Endothelial cell of umbilical vein (primary cell): ENCODE measurements around the gene SPATA1. TPM values are rescaled to one million over a fixed set of nuclear protein-coding genes. Genes with fewer than 3 reads are reported as not detected.

ENCODE experiments used
- BruUV-seq: library from RNA; stranded (reverse); fragments of 400-500 nt; replicated peaks from 2 replicates; lab custom pipeline; 2021; lab: Mats Ljungman, UMichigan
- CTCF ChIA-PET: fragments of 300-600, 350-600 bp; sonication (Branson Sonifier 250); formaldehyde crosslinking; loops from one replicate; lab custom pipeline; 2021; ENCODE audit warnings: antibody characterized with exemption, inconsistent platforms; lab: Charles Lee
- POLR2A ChIA-PET: fragments of 300-600, 350-600 bp; sonication (Branson Sonifier 250); formaldehyde crosslinking; loops from one replicate; lab custom pipeline; 2021; ENCODE audit warnings: antibody characterized with exemption, inconsistent platforms; lab: Charles Lee
- DNase-seq: peaks from one replicate; pipeline ENCODE4 v3.0.0-alpha.2; 2011; ENCODE audit warnings: low read depth, low spot score
- FAIRE-seq: peaks from 2 replicates; lab custom pipeline; 2011; peaks lifted over from hg19 to GRCh38; lab: Jason Lieb, UNC
- H2AFZ ChIP-seq: 2 replicates; pipeline ENCODE4 v1.6.0; 2012; ENCODE audit warnings: low read depth, low read length, control low read depth, inconsistent platforms
- H3K27ac ChIP-seq: 2 replicates; pipeline ENCODE4 v1.5.1; 2011; ENCODE audit warnings: low read depth, mild to moderate bottlenecking, control low read depth, low read length, moderate library complexity; ENCODE audit not compliant: insufficient read depth
- H3K27me3 ChIP-seq, 2 experiments: 2 replicates each; pipeline versions ENCODE4 v1.6.0 to v1.6.1; 2011; ENCODE audit warnings: low read length in 2 of 2, mixed read lengths in 1 of 2; ENCODE audit not compliant: control insufficient read depth in 2 of 2, insufficient read depth in 2 of 2
- H3K36me3 ChIP-seq, 2 experiments: 2 replicates in 1 of 2; 3 replicates in 1 of 2; pipeline ENCODE4 v1.5.1; 2011; ENCODE audit warnings: low read length in 2 of 2, mild to moderate bottlenecking in 1 of 2, moderate library complexity in 1 of 2; ENCODE audit not compliant: control insufficient read depth in 2 of 2, insufficient read depth in 2 of 2; ENCODE audit errors: extremely low read depth in 1 of 2
- H3K4me1 ChIP-seq: 3 replicates; pipeline ENCODE4 v1.5.1; 2011; ENCODE audit warnings: mild to moderate bottlenecking, low read length; ENCODE audit not compliant: control insufficient read depth, insufficient read depth; ENCODE audit errors: extremely low read depth
- H3K4me2 ChIP-seq: 2 replicates; pipeline ENCODE4 v1.6.1; 2011; ENCODE audit warnings: low read length, control low read depth, mixed read lengths; ENCODE audit not compliant: insufficient read depth
- H3K4me3 ChIP-seq, 3 experiments: fragments of 200-600 bp in 1 of 3; sonication (generic), shearing (Covaris generic) in 1 of 3; replicated peaks in 1 of 3; 2 replicates each; pipeline ENCODE4 v1.5.1; 2011 to 2016; ENCODE audit warnings: control low read depth in 3 of 3, low read length in 3 of 3, mild to moderate bottlenecking in 2 of 3, inconsistent platforms in 1 of 3, low read depth in 1 of 3, moderate library complexity in 1 of 3; ENCODE audit not compliant: insufficient read depth in 1 of 3
- H3K79me2 ChIP-seq: 2 replicates; pipeline ENCODE4 v1.6.0; 2012; ENCODE audit warnings: low read length, inconsistent platforms; ENCODE audit not compliant: control insufficient read depth, insufficient read depth
- H3K9ac ChIP-seq: replicated peaks from 2 replicates; pipeline ENCODE3; 2011; ENCODE audit warnings: low read length, control low read depth; ENCODE audit not compliant: insufficient read depth; ENCODE audit errors: extremely low read depth
- H3K9me1 ChIP-seq: replicated peaks from 3 replicates; pipeline ENCODE4 v1.6.0; 2011; ENCODE audit warnings: mild to moderate bottlenecking, low read length; ENCODE audit not compliant: control insufficient read depth, insufficient read depth; ENCODE audit errors: extremely low read depth
- H3K9me3 ChIP-seq: replicated peaks from 2 replicates; pipeline ENCODE4 v1.5.1; 2012; ENCODE audit warnings: low read length, inconsistent platforms; ENCODE audit not compliant: control insufficient read depth, insufficient read depth
- H4K20me1 ChIP-seq: replicated peaks from 2 replicates; pipeline ENCODE3; 2011; ENCODE audit warnings: mild to moderate bottlenecking, low read length; ENCODE audit not compliant: control insufficient read depth, insufficient read depth; ENCODE audit errors: extremely low read depth
- EZH2 ChIP-seq: IDR thresholded peaks from 2 replicates; pipeline ENCODE4 v1.6.1; 2012; ENCODE audit warnings: borderline replicate concordance, low read depth, mild to moderate bottlenecking, moderate library complexity, low read length, inconsistent platforms; ENCODE audit not compliant: severe bottlenecking
- GATA2 ChIP-seq: IDR thresholded peaks from 2 replicates; pipeline ENCODE4 v1.7.0; 2011; ENCODE audit warnings: low read depth, mild to moderate bottlenecking, moderate library complexity, mixed read lengths, low read length; ENCODE audit not compliant: insufficient read length, insufficient read depth
- MYC ChIP-seq: IDR thresholded peaks from one replicate; pipeline ENCODE4 v1.6.1; 2011; ENCODE audit warnings: mild to moderate bottlenecking, low read depth, low read length
- POLR2A ChIP-seq: IDR thresholded peaks from 2 replicates; pipeline ENCODE4 v1.6.1; 2012; ENCODE audit warnings: low read depth, mild to moderate bottlenecking, control low read depth, low read length
- POLR2AphosphoS5 ChIP-seq: IDR thresholded peaks from 2 replicates; pipeline ENCODE4 v1.6.1; 2012; ENCODE audit warnings: low read depth, mild to moderate bottlenecking, control low read depth, low read length, moderate library complexity; ENCODE audit not compliant: insufficient read depth
- dilution Hi-C: fragments of 300-500 bp; cut with MboI; formaldehyde crosslinking; loops from one replicate; pipeline ENCODE4 v1.15.0; 2019; ENCODE audit warnings: low sequenced_read_pairs; ENCODE audit not compliant: extremely low pct_ligation_motif_present
- intact Hi-C: fragments of 100-400 bp; cut with micrococcal nuclease; formaldehyde crosslinking; loops from one replicate; pipeline ENCODE4 v1.10.0; 2022
- polyA plus RNA-seq, 4 experiments: library from polyadenylated mRNA; depleted of rRNA in 3 of 4; stranded (reverse) in 3 of 4; unstranded in 1 of 4; fragments of >200 nt; gene quantifications; 2 replicates each; pipeline versions ENCODE4 v1.2.1 to v1.2.3, GENCODE V29; 2011 to 2012; ENCODE audit warnings: missing spikeins in 1 of 4
- total RNA-seq: library from RNA; stranded (reverse); gene quantifications from 2 replicates; pipeline ENCODE4 v1.2.3, GENCODE V29; 2021

Gene SPATA1
- total and polyA plus RNA-seq, 2 donors (not counting 3 experiments of a cell fraction or from before 2014, with no cell fraction given), result 1.7 to 1.8 TPM

DNA sequence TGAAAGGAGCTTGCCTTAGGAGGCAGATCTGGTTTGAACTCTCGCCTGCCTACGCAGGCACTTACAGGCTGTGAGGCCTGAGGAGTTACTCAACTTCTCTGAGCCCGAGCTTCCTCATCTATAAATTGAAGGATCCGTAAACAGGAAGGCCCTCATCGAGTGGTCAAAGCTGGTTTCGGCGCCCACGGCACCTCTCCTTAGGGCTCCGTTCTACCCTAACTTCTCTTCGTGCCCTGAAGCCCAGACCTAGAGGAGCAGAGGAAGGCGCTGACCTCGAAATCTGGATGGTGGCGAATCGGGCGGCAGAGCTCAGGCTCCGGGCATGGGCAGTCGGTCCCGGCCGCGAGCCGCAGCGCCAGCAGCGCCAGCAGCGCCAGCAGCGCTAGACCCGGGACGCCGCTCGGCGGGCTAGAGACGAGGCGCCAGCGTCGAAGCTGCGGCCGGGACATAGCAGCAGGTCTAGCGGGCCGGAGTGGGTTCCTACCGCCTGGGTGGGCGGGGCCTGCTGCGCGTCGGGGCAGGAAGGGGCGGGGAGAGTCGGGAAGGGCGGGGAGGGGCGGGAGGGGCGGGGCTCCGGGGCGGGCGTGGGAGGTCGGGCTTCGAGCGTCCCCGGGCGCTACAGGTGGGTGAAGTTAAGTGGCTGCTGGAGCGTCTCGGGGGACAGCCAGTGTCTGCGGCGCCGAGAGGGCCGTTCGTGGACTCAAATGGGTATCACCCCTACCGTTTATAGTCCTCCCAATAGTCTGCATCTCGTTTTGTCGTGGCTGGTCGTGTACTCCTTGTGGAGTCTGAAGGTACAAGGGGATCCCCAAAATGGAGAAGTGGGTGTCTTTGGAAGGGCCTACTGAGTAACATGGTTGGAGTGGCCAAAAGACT lies 68.0 kb downstream of the SPATA1 start, which contains the start of gene CTBS:
Gene CTBS (minus strand): TSS at position 474 of the 876 bp plus-strand sequence. CDS start 25 bp downstream, at position 449.
- peak within 1 kb of the TSS; percentile 99 for H3K9ac ChIP-seq
- ChIA-PET POLR2A (interaction anchor here (0.7 to 2.3 kb wide), 9 partner anchors 9 to 151 kb away, joined by 3 to 30 read pairs (median 4); partner anchors contain the start of genes GNG5 and SPATA1), CTCF (interaction anchor here (1.3 to 2.6 kb wide), 10 partner anchors 27 to 433 kb away, joined by 3 to 17 read pairs (median 6); partner anchors contain the start of genes GNG5 and SPATA1)
- no peaks in the 10 kb centered on the region for H3K9me3 ChIP-seq
- peak within 1 kb of the TSS; percentile 92 for H3K4me2 ChIP-seq
- H3K36me3 ChIP-seq, result peaks cover 0 to 2% of the 10 kb centered on the region in 2 experiments
- peak within 1 kb of the TSS; percentile 40 to 69 (median 62) for H3K4me3 ChIP-seq
- peak; percentile 52 for FAIRE-seq
- dilution Hi-C loops, result no loop called here
- H3K27me3 ChIP-seq, result no peaks in the 10 kb centered on the region
- TSS peak; percentile 79 for BruUV-seq
- TF ChIP-seq GATA2 (no peak), POLR2AphosphoS5 (peak; percentile 93), EZH2 (no peak), POLR2A (peak; percentile 86), MYC (no peak)
- no peaks in the 10 kb centered on the region for H3K79me2 ChIP-seq
- H2AFZ ChIP-seq, result peak within 1 kb of the TSS; percentile 100
- peaks cover 17% of the 10 kb centered on the region for H3K4me1 ChIP-seq
- H3K9me1 ChIP-seq, result no peaks in the 10 kb centered on the region
- peak within 1 kb of the TSS; percentile 98 for H3K27ac ChIP-seq
- H4K20me1 ChIP-seq, result no peaks in the 10 kb centered on the region
- DNase-seq, result peak; percentile 85
- intact Hi-C loops, result loop anchor here (1.0 to 5.0 kb wide), 6 partner anchors 25 to 753 kb away; partner anchors contain the start of genes GNG5, RPF1 and SPATA1
